BJ (cell line): ENCODE measurements around the gene DUS2. TPM values are rescaled to one million over a fixed set of nuclear protein-coding genes. Genes with fewer than 3 reads are reported as not detected.
"Not testable (repeated sequence)": the region's sequence is repeated elsewhere in the genome, so short reads cannot be mapped to it uniquely, and the experiment has no call there.

ENCODE experiments used
- CTCF ChIA-PET: fragments of 350-600 bp; formaldehyde crosslinking; extraction: SDS; loops from one replicate; lab custom pipeline; 2021; ENCODE audit warnings: antibody characterized with exemption, inconsistent platforms; lab: Yijun Ruan, JAX
- POLR2A ChIA-PET: fragments of 300-600 bp; sonication (Branson Sonifier 250); formaldehyde crosslinking; extraction: SDS; loops from one replicate; lab custom pipeline; 2021; ENCODE audit warnings: antibody characterized with exemption; lab: Charles Lee
- DNase-seq: peaks from one replicate; pipeline ENCODE4 v3.0.0-alpha.2; 2011; ENCODE audit warnings: low read depth
- H3K27me3 ChIP-seq: 2 replicates; pipeline ENCODE4 v1.6.0; 2011; ENCODE audit warnings: low read length; ENCODE audit not compliant: control insufficient read depth, insufficient read depth
- H3K36me3 ChIP-seq: 2 replicates; pipeline ENCODE4 v1.5.1; 2011; ENCODE audit warnings: low read length; ENCODE audit not compliant: control insufficient read depth, insufficient read depth
- H3K4me3 ChIP-seq: 2 replicates; pipeline ENCODE4 v1.5.1; 2011; ENCODE audit warnings: low read depth, mild to moderate bottlenecking, control low read depth, low read length
- polyA plus RNA-seq: library from polyadenylated mRNA; depleted of rRNA; stranded (reverse); fragments of >200 nt; gene quantifications from 2 replicates; pipeline ENCODE4 v1.2.3, GENCODE V29; 2011
- TF ChIP-seq, protein P1 (sequence below): IDR thresholded peaks from 2 replicates; pipeline ENCODE4 v1.5.1; 2011; ENCODE audit warnings: low read depth, mild to moderate bottlenecking, control low read depth, inconsistent platforms, low read length, moderate library complexity; ENCODE audit not compliant: insufficient read depth

The DUS2 gene
- polyA plus RNA-seq, 1 experiment: 18.3 TPM

DNA sequence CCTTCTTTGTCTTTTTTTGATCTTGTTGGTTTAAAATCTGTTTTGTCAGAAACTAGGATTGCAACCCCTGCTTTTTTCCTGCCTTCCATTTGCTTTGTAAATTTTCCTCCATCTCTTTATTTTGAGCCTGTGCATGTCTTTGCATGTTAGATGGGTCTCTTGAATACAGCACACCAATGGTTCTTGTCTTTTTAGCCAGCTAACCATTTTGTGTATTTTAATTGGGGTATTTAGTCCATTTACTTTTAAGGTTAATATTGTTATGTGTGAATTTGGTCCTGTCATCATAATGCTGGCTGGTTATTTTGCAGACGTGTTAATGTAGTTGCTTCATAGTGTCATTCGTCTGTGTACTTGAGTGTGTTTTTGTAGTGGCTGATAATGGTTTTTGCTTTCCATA is 88.3 kb downstream of the DUS2 start:
- TF ChIP-seq, protein P1, sequence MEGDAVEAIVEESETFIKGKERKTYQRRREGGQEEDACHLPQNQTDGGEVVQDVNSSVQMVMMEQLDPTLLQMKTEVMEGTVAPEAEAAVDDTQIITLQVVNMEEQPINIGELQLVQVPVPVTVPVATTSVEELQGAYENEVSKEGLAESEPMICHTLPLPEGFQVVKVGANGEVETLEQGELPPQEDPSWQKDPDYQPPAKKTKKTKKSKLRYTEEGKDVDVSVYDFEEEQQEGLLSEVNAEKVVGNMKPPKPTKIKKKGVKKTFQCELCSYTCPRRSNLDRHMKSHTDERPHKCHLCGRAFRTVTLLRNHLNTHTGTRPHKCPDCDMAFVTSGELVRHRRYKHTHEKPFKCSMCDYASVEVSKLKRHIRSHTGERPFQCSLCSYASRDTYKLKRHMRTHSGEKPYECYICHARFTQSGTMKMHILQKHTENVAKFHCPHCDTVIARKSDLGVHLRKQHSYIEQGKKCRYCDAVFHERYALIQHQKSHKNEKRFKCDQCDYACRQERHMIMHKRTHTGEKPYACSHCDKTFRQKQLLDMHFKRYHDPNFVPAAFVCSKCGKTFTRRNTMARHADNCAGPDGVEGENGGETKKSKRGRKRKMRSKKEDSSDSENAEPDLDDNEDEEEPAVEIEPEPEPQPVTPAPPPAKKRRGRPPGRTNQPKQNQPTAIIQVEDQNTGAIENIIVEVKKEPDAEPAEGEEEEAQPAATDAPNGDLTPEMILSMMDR: no peak
- no peak overlapping the region for H3K4me3 ChIP-seq
- H3K36me3 ChIP-seq: no peaks in the 10 kb centered on the region
- no peak for DNase-seq
- CTCF ChIA-PET: interaction anchor here (1.7 kb wide), 1 partner anchor 17 kb away, joined by 4 read pairs; no protein-coding TSS in a partner anchor
- POLR2A ChIA-PET: no interaction called here
- no peaks in the 10 kb centered on the region for H3K27me3 ChIP-seq

- Histone ChIP-seq H3K4me3 (no peak overlapping the region), H3K27me3 (no peaks in the 10 kb centered on the region), H3K36me3 (no peaks in the 10 kb centered on the region)
- TF ChIP-seq, protein P1: no peak
- ChIA-PET CTCF (interaction anchor here (1.2 kb wide), 1 partner anchor 20 kb away, joined by 4 read pairs; no protein-coding TSS in a partner anchor), POLR2A (no interaction called here)
- DNase-seq: no peak
Observed at GRCh38 chr16:68113059-68113761, 90.1 kb downstream of the DUS2 start.

- H3K36me3 ChIP-seq: no peaks in the 10 kb centered on the region
- no peak for DNase-seq
- POLR2A ChIA-PET: no interaction called here
- no peaks in the 10 kb centered on the region for H3K27me3 ChIP-seq
- CTCF ChIA-PET: no interaction called here
- H3K4me3 ChIP-seq: no peak overlapping the region
- TF ChIP-seq, protein P1: no peak
Observed at GRCh38 chr16:68113765-68114240, 90.7 kb downstream of the DUS2 start.

DNA sequence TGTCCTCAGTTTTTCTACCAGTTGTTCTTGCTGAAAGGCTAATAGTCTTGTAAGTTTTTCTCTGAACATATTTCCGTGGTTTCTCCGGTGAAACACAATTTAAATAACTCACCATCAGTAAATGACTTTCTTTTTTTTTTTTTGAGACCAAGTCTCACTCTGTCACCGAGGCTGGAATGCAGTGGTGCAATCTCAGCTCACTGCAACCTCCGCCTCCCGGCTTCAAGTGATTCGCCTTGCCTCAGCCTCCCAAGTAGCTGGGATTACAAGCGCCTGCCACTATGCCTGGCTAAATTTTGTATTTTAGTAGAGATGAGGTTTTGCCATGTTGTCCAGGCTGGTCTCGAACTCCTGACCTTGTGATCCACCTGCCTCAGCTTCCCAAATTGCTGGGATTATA is 91.9 kb downstream of the DUS2 start:
- POLR2A ChIA-PET: interaction anchor here (0.6 kb wide), 1 partner anchor 395 kb away, joined by 4 read pairs; no protein-coding TSS in a partner anchor
- H3K36me3 ChIP-seq, CTCF ChIA-PET, H3K27me3 ChIP-seq, H3K4me3 ChIP-seq, DNase-seq: not testable (repeated sequence)

GRCh38 chr16:68115851-68116250 is 92.8 kb downstream of the DUS2 start:
- CTCF ChIA-PET: interaction anchor here (1.6 kb wide), 1 partner anchor 39 kb away, joined by 4 read pairs; no protein-coding TSS in a partner anchor
- TF ChIP-seq, protein P1: no peak
- Histone ChIP-seq H3K4me3 (no peak overlapping the region), H3K36me3 (no peaks in the 10 kb centered on the region), H3K27me3 (no peaks in the 10 kb centered on the region)
- DNase-seq: no peak
- POLR2A ChIA-PET: no interaction called here
